Nephron (organoid): ENCODE measurements around the gene CFAP61.
A peak's percentile ranks its signal among the peaks of the same experiment; 100 is the strongest.

Experiments used
- H3K27ac Mint-ChIP-seq, 3 experiments: 2 replicates each; pipeline ENCODE4 v1.8.0; 2020; ENCODE audit warnings: mixed read lengths in 3 of 3, mild to moderate bottlenecking in 2 of 3, moderate library complexity in 1 of 3
- H3K27me3 Mint-ChIP-seq: 2 replicates; pipeline ENCODE4 v1.8.0; 2021; ENCODE audit warnings: low read depth, mild to moderate bottlenecking, moderate library complexity, mixed read lengths
- H3K36me3 Mint-ChIP-seq: 2 replicates; pipeline ENCODE4 v1.8.0; 2020; ENCODE audit warnings: low read depth, mixed read lengths
- H3K4me1 Mint-ChIP-seq: 2 replicates; pipeline ENCODE4 v1.8.0; 2020; ENCODE audit warnings: mixed read lengths
- H3K4me3 Mint-ChIP-seq, 3 experiments: 2 replicates each; pipeline ENCODE4 v1.8.0; 2020; ENCODE audit warnings: mild to moderate bottlenecking in 3 of 3, mixed read lengths in 3 of 3, moderate library complexity in 2 of 3
- H3K9me3 Mint-ChIP-seq: 2 replicates; pipeline ENCODE4 v1.8.0; 2020; ENCODE audit warnings: mixed read lengths
- TF ChIP-seq, protein P1 (sequence below), 3 experiments: fragments of 200-600 bp; sonication (generic); IDR thresholded peaks; one replicate each; pipeline ENCODE4 v1.5.0; 2021; ENCODE audit warnings: antibody characterized with exemption in 3 of 3; ENCODE audit not compliant: unreplicated experiment in 3 of 3

The CFAP61 gene

DNA sequence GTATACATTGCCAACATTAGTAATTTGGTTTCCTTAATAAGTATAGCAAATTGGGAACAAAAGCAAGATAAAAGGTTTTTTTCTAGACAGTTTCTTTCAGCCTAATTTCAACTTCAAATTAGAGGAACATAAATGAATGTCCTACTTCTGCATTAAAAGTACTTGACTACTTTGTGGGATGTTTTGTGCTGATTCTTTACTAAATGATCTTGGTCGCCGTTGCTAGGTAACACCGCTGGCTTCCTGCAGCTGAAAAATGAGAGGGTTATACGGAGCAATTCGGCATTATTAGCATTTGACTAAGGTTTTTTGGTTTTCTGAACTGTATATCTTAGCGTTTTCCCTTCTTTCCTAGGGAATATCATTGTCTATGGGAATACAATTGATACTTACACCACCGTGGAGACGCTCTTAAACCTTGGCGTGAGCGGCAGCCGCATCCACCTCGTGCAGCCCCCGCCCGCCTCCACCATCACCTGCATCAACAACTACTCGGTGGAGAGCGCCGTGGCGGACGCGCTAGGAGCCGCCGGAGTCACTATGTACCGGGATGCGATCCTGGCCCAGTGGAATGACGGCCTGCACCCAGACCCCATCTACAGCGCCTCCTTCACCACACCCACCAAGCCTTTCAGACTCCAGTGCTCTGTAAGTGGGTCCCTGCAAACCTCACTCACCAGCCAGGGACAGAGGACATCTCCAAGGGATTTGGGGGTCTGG, 224.6 kb downstream of the CFAP61 start:
- no peak overlapping the region for H3K4me3 Mint-ChIP-seq
- H3K4me1 Mint-ChIP-seq = peaks cover 37% of the 10 kb centered on the region
- no peaks in the 10 kb centered on the region for H3K36me3 Mint-ChIP-seq
- no peaks in the 10 kb centered on the region for H3K27me3 Mint-ChIP-seq
- no peaks in the 10 kb centered on the region for H3K9me3 Mint-ChIP-seq
- TF ChIP-seq, protein P1, sequence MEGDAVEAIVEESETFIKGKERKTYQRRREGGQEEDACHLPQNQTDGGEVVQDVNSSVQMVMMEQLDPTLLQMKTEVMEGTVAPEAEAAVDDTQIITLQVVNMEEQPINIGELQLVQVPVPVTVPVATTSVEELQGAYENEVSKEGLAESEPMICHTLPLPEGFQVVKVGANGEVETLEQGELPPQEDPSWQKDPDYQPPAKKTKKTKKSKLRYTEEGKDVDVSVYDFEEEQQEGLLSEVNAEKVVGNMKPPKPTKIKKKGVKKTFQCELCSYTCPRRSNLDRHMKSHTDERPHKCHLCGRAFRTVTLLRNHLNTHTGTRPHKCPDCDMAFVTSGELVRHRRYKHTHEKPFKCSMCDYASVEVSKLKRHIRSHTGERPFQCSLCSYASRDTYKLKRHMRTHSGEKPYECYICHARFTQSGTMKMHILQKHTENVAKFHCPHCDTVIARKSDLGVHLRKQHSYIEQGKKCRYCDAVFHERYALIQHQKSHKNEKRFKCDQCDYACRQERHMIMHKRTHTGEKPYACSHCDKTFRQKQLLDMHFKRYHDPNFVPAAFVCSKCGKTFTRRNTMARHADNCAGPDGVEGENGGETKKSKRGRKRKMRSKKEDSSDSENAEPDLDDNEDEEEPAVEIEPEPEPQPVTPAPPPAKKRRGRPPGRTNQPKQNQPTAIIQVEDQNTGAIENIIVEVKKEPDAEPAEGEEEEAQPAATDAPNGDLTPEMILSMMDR (IDR thresholded peaks at IDR 0.05; ENCODE audit: unreplicated experiment in 3 of 3) = no peak
- H3K27ac Mint-ChIP-seq = peak overlapping the region in 2 of 3 experiments; percentile 78 to 93

DNA sequence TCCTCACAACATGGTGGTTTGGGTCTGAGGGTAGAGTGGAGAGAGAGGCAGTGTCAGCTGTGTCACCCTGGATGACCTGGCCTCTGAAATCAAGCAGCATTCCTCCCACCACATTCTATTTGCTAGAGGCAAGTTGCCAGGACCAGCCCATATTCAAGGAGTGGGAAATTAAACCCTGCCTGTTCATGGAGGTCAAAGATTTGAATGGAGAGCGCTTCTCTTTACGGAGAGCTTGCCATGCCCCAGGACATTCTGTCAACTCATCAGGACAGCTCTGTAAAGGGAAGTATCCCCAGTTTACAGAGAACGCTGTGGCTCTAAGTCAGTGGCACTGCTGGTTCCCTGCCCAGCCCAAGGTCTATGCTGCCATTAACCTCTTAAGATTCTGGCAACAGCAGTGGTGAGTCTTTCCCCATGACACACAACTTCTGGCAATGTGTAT, 225.6 kb downstream of the CFAP61 start:
- Mint-ChIP-seq H3K9me3 (no peaks in the 10 kb centered on the region), H3K4me1 (peaks cover 37% of the 10 kb centered on the region), H3K27me3 (no peaks in the 10 kb centered on the region), H3K36me3 (no peaks in the 10 kb centered on the region), H3K4me3 (no peak overlapping the region), H3K27ac (peak overlapping the region in 2 of 3 experiments; percentile 33 to 78)
- TF ChIP-seq, protein P1 (IDR thresholded peaks at IDR 0.05; ENCODE audit: unreplicated experiment in 3 of 3) = no peak

DNA sequence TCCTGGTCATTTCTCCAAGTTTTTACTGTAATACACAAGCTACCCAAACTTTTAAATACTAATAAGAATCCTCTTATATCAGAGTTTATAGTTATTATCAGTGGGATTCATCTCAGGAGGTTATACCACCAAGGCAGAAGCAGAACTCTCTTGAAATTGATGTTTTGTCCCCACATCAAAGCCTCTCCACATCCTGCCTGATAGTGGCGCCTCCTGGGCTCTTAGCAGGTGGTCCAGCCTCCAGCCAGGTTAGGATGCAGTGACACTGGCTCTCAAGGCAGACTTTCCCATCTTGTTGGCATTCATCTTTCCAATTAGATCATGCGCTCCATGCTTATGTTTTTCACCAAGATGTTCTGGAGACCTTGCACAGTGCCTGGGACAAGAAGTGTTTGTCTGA, 233.7 kb downstream of the CFAP61 start:
- Mint-ChIP-seq H3K27ac (no peak overlapping the region), H3K4me1 (no peaks in the 10 kb centered on the region), H3K9me3 (peaks cover 7% of the 10 kb centered on the region), H3K27me3 (peaks cover 4% of the 10 kb centered on the region), H3K36me3 (no peaks in the 10 kb centered on the region), H3K4me3 (no peak overlapping the region)
- TF ChIP-seq, protein P1 (IDR thresholded peaks at IDR 0.05; ENCODE audit: unreplicated experiment in 3 of 3) = no peak

DNA sequence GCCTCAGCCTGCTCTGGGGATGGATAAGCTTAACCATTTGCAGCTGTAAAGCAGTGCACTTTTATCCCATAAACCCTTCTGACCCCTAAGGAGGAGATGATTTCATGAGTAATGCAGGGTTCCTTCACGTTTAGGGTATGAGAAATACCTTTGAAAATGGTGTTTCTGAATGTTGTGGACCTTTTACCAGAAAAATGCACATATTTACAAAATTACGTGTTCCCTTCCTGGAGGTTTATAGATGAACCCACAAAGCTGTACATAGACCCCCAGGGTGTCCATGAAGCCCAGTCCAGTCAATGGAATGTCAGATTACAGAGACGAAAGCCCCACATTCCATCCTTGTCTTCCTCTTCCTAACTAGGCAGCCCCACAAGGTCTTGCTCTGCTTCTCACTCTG, 237.0 kb downstream of the CFAP61 start:
- Mint-ChIP-seq H3K27me3 (peaks cover 4% of the 10 kb centered on the region), H3K9me3 (peaks cover 3% of the 10 kb centered on the region), H3K36me3 (no peaks in the 10 kb centered on the region), H3K4me1 (no peaks in the 10 kb centered on the region), H3K27ac (no peak overlapping the region), H3K4me3 (no peak overlapping the region)
- TF ChIP-seq, protein P1 (IDR thresholded peaks at IDR 0.05; ENCODE audit: unreplicated experiment in 3 of 3) = no peak

DNA sequence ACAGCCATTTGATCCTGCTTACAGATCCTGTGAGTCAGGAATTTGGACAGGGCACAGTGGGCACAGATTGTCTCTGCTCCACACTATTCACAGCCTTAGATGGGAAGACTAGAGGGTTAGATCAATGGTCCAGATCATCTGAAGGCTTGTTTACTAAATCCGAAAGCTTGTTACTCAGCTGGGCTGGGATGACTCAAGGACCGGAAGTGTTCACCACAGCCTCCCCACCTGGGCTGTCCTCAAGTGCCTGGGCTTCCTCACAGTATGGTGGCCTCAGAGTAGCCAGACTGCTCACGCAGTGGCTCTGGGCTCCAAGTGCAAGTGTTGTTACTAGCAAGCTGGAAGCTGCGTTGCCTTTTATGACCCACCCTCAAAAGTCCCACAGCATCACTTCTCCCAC, 240.1 kb downstream of the CFAP61 start:
- no peaks in the 10 kb centered on the region for H3K36me3 Mint-ChIP-seq
- H3K4me1 Mint-ChIP-seq = no peaks in the 10 kb centered on the region

More for the DNA sequence above, 240.1 kb downstream of the CFAP61 start:
- no peak overlapping the region for H3K4me3 Mint-ChIP-seq
- TF ChIP-seq, protein P1 (IDR thresholded peaks at IDR 0.05; ENCODE audit: unreplicated experiment in 3 of 3) = no peak
- peaks cover 8% of the 10 kb centered on the region for H3K27me3 Mint-ChIP-seq
- no peak overlapping the region for H3K27ac Mint-ChIP-seq
- H3K9me3 Mint-ChIP-seq = no peaks in the 10 kb centered on the region
